GM12878 (cell line): ENCODE measurements around the gene LMBR1. TPM values are rescaled to one million over a fixed set of nuclear protein-coding genes. Genes with fewer than 3 reads are reported as not detected.

Experiments used
- ATF7 ChIP-seq: fragments of 450-650 bp; IDR thresholded peaks from 2 replicates; pipeline ENCODE4 v1.6.1; 2016; ENCODE audit warnings: low read depth, mild to moderate bottlenecking
- BCL11A ChIP-seq: IDR thresholded peaks from 2 replicates; pipeline ENCODE4 v1.6.1; 2011; ENCODE audit warnings: low read depth, low read length
- CBX3 ChIP-seq: fragments of 200-600 bp; sonication (generic); IDR thresholded peaks from 2 replicates; pipeline ENCODE4 v1.6.1; 2016; ENCODE audit warnings: low read depth, borderline replicate concordance
- CREB1 ChIP-seq: IDR thresholded peaks from 2 replicates; pipeline ENCODE4 v1.6.1; 2012; ENCODE audit warnings: low read depth, mild to moderate bottlenecking, inconsistent platforms
- DPF2 ChIP-seq: fragments of 450-650 bp; IDR thresholded peaks from 2 replicates; pipeline ENCODE4 v1.6.1; 2017; ENCODE audit warnings: mild to moderate bottlenecking
- EED ChIP-seq: sonication (generic); IDR thresholded peaks from 2 replicates; pipeline ENCODE4 v1.6.1; 2016; ENCODE audit warnings: antibody characterized with exemption, low read depth
- FOXK2 ChIP-seq: fragments of 450-650 bp; IDR thresholded peaks from 2 replicates; pipeline ENCODE4 v1.6.1; 2017; ENCODE audit warnings: mild to moderate bottlenecking, moderate library complexity
- HCFC1 ChIP-seq: fragments of 150-350 bp; IDR thresholded peaks from 2 replicates; pipeline ENCODE4 v1.6.1; 2014; ENCODE audit warnings: low read length
- HDAC6 ChIP-seq: fragments of 200-600 bp; sonication (generic); IDR thresholded peaks from one replicate; pipeline ENCODE4 v1.8.0; 2017; ENCODE audit warnings: antibody characterized with exemption; ENCODE audit not compliant: unreplicated experiment
- HDGF ChIP-seq: fragments of 450-650 bp; IDR thresholded peaks from 2 replicates; pipeline ENCODE4 v1.6.1; 2016; ENCODE audit warnings: antibody characterized with exemption
- KAT2A ChIP-seq: conservative IDR thresholded peaks from 2 replicates; pipeline ENCODE4 v1.6.1; 2011; ENCODE audit warnings: low read depth, low read length; ENCODE audit not compliant: control insufficient read depth
- KDM1A ChIP-seq: fragments of 200-600 bp; sonication (generic); IDR thresholded peaks from 2 replicates; pipeline ENCODE4 v1.6.1; 2016; ENCODE audit warnings: borderline replicate concordance
- MLLT1 ChIP-seq: fragments of 450-650 bp; IDR thresholded peaks from 2 replicates; pipeline ENCODE4 v1.6.1; 2016; ENCODE audit warnings: mild to moderate bottlenecking
- MTA3 ChIP-seq: IDR thresholded peaks from 2 replicates; pipeline ENCODE4 v1.6.1; 2012; ENCODE audit warnings: low read length, inconsistent platforms, borderline replicate concordance
- MYC ChIP-seq: IDR thresholded peaks from 2 replicates; pipeline ENCODE4 v1.6.1; 2011; ENCODE audit warnings: mild to moderate bottlenecking, low read length, moderate library complexity, inconsistent platforms; ENCODE audit not compliant: insufficient read depth, insufficient replicate concordance, insufficient read length, severe bottlenecking
- NR2C1 ChIP-seq: fragments of 450-650 bp; IDR thresholded peaks from 2 replicates; pipeline ENCODE4 v1.6.1; 2017; ENCODE audit warnings: antibody characterized with exemption, mild to moderate bottlenecking, moderate library complexity
- NRF1 ChIP-seq: conservative IDR thresholded peaks from 2 replicates; pipeline ENCODE4 v1.6.1; 2011; ENCODE audit warnings: mild to moderate bottlenecking, low read depth, low read length, improper control_type of control experiment
- PAX5 ChIP-seq: IDR thresholded peaks from 2 replicates; pipeline ENCODE4 v1.6.1; 2011; ENCODE audit warnings: low read depth, low read length, borderline replicate concordance
- POLR2AphosphoS2 ChIP-seq: IDR thresholded peaks from 2 replicates; pipeline ENCODE4 v1.6.1; 2011; ENCODE audit warnings: low read depth, mild to moderate bottlenecking, low read length, improper control_type of control experiment, moderate library complexity
- SPI1 ChIP-seq: IDR thresholded peaks from 2 replicates; pipeline ENCODE4 v1.6.1; 2011; ENCODE audit warnings: low read depth, mild to moderate bottlenecking, low read length, moderate library complexity, borderline replicate concordance; ENCODE audit not compliant: insufficient read depth
- SREBF2 ChIP-seq: IDR thresholded peaks from 2 replicates; pipeline ENCODE4 v1.6.1; 2012; ENCODE audit warnings: mild to moderate bottlenecking, low read length
- SUPT20H ChIP-seq: IDR thresholded peaks from 2 replicates; pipeline ENCODE4 v1.6.1; 2011; ENCODE audit warnings: low read depth, mild to moderate bottlenecking, low read length, moderate library complexity, borderline replicate concordance; ENCODE audit not compliant: control insufficient read depth
- TCF7 ChIP-seq: IDR thresholded peaks from 2 replicates; pipeline ENCODE4 v1.6.1; 2014; ENCODE audit warnings: antibody characterized with exemption, borderline replicate concordance
- ZNF622 ChIP-seq: fragments of 450-650 bp; IDR thresholded peaks from 2 replicates; pipeline ENCODE4 v1.6.1; 2017; ENCODE audit warnings: mild to moderate bottlenecking, inconsistent platforms
- ZSCAN29 ChIP-seq: fragments of 450-650 bp; IDR thresholded peaks from 2 replicates; pipeline ENCODE4 v1.6.1; 2017; ENCODE audit warnings: mild to moderate bottlenecking, moderate library complexity
- polyA plus RNA-seq, 11 experiments: library from polyadenylated mRNA; depleted of rRNA in 4 of 11; unstranded in 6 of 11; stranded (reverse) in 5 of 11; fragments of >200 nt; fragmentation: Nextera tagmentation in 4 of 11; fragmentation: Illumina TruSeq in 1 of 11; extraction: Ambion mirVana in 4 of 11; extraction: Trizol in 1 of 11; gene quantifications; 1 replicate in 1 of 11; 2 replicates in 10 of 11; pipeline versions ENCODE4 v1.2.1 to v1.2.3, GENCODE V29; 2011 to 2016; ENCODE audit warnings: inconsistent platforms in 2 of 11, missing spikeins in 2 of 11, low read depth in 1 of 11
- total RNA-seq, 4 experiments: library from RNA; depleted of rRNA in 3 of 4; stranded (reverse); fragments of >200 nt in 3 of 4; fragmentation: Illumina TruSeq in 1 of 4; extraction: Trizol in 1 of 4; gene quantifications; 2 replicates each; pipeline versions ENCODE4 v1.2.1 to v1.2.3, GENCODE V29; 2013 to 2021
- TF ChIP-seq, protein P1 (sequence below): IDR thresholded peaks from 2 replicates; pipeline ENCODE4 v1.6.1; 2011; ENCODE audit warnings: borderline replicate concordance, low read depth, mild to moderate bottlenecking, moderate library complexity, low read length; ENCODE audit not compliant: insufficient read depth, poor library complexity, severe bottlenecking
- TF ChIP-seq, protein P2 (sequence below): fragments of 450-650 bp; IDR thresholded peaks from 2 replicates; pipeline ENCODE4 v1.6.1; 2018; ENCODE audit warnings: borderline replicate concordance, mild to moderate bottlenecking; ENCODE audit not compliant: partially characterized antibody

LMBR1 gene
- total and polyA plus RNA-seq, 10 of the 15 experiments (the other 5 are each of a cell fraction or from before 2014, with no cell fraction given) = 4.0 to 63.5 (median 28.8) TPM

DNA sequence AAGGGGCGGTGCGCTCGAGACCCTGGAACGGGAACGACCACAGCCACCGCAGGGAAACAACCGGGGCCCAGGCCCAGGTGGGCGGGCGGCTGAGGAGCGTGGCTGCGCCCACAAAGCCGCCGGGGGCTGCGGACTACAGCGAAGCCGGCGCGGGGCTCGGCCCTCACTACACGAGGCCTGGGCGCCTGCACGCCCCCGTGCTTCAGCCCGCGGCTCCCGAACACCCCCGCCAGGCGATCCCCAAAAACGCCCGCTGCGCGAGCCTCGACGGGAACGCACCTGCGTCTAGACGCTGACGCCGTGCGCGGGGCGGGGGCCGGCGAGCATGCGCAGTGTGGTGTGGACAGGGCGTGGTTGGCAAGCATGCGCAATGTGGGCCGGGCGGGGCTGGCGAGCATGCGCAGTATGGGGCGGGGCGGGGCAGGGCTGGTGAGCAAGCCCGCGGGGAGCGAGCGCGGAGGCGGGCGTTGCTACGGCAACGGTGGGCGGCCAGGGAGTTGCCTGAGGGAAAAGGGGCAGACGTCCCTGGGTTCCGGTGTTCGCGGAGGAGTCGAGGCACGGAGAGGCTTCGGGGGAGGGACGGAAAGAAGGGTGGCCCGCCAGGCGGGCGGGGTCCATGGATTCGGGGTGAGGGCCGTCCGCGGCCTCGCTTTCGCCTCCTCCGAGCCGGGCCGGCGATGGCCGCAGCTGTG, 252.6 kb downstream of the LMBR1 start, which contains the start of gene RNF32 (continued):
- TF ChIP-seq, protein P1, sequence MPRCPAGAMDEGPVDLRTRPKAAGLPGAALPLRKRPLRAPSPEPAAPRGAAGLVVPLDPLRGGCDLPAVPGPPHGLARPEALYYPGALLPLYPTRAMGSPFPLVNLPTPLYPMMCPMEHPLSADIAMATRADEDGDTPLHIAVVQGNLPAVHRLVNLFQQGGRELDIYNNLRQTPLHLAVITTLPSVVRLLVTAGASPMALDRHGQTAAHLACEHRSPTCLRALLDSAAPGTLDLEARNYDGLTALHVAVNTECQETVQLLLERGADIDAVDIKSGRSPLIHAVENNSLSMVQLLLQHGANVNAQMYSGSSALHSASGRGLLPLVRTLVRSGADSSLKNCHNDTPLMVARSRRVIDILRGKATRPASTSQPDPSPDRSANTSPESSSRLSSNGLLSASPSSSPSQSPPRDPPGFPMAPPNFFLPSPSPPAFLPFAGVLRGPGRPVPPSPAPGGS = no peak
- TF ChIP-seq POLR2AphosphoS2 = 0 out of 2 replicates have a peak, but pooled peaks have one; percentile 44
- peak; percentile 80; the same call in 1 of the 2 replicates for TF ChIP-seq DPF2
- TF ChIP-seq ZSCAN29 = no peak
- TF ChIP-seq NR2C1 = no peak
- TF ChIP-seq KAT2A = no peak
- peak; percentile 51; the same call in 1 of the 2 replicates for TF ChIP-seq EED
- TF ChIP-seq CBX3 = no peak
- TF ChIP-seq KDM1A = no peak
- no peak for TF ChIP-seq ZNF622
- TF ChIP-seq HDGF = no peak
- TF ChIP-seq PAX5 = 0 out of 2 replicates have a peak, but pooled peaks have one; percentile 7
- TF ChIP-seq HCFC1 = no peak; the same call in 1 of the 2 replicates
- TF ChIP-seq MLLT1 = no peak
- peak; percentile 94 for TF ChIP-seq NRF1
- no peak for TF ChIP-seq SPI1
- no peak for TF ChIP-seq MYC
- no peak for TF ChIP-seq TCF7
- no peak for TF ChIP-seq SREBF2
- TF ChIP-seq CREB1 = peak; percentile 68; the same call in 1 of the 2 replicates
- no peak for TF ChIP-seq BCL11A
- no peak for TF ChIP-seq FOXK2
- no peak for TF ChIP-seq HDAC6
- TF ChIP-seq, protein P2, sequence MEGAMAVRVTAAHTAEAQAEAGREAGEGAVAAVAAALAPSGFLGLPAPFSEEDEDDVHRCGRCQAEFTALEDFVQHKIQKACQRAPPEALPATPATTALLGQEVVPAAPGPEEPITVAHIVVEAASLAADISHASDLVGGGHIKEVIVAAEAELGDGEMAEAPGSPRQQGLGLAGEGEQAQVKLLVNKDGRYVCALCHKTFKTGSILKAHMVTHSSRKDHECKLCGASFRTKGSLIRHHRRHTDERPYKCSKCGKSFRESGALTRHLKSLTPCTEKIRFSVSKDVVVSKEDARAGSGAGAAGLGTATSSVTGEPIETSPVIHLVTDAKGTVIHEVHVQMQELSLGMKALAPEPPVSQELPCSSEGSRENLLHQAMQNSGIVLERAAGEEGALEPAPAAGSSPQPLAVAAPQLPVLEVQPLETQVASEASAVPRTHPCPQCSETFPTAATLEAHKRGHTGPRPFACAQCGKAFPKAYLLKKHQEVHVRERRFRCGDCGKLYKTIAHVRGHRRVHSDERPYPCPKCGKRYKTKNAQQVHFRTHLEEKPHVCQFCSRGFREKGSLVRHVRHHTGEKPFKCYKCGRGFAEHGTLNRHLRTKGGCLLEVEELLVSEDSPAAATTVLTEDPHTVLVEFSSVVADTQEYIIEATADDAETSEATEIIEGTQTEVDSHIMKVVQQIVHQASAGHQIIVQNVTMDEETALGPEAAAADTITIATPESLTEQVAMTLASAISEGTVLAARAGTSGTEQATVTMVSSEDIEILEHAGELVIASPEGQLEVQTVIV = no peak
- no peak for TF ChIP-seq ATF7
- no peak for TF ChIP-seq MTA3
- TF ChIP-seq SUPT20H = no peak
